Right lung (tissue), 5 donors: ENCODE data around the gene EID3. TPM values are rescaled to one million over a fixed set of nuclear protein-coding genes. Genes with fewer than 3 reads are reported as not detected.

Experiments
- DNase-seq, 2 donors: peaks; one replicate each; pipeline ENCODE4 v3.0.0-alpha.2; 2013
- polyA plus RNA-seq, 5 donors: library from polyadenylated mRNA; unstranded; fragments of 120-200 nt; gene quantifications; one replicate each; pipeline versions ENCODE4 v1.2.1 to v1.2.3, GENCODE V29; 2013; ENCODE audit warnings: inconsistent platforms in 1 of 5, low replicate concordance in 1 of 5; ENCODE audit not compliant: insufficient read length in 5 of 5, insufficient read depth in 1 of 5

EID3 gene
- polyA plus RNA-seq, 5 donors, result 6.0 to 6.7 (median 6.2) TPM

DNA sequence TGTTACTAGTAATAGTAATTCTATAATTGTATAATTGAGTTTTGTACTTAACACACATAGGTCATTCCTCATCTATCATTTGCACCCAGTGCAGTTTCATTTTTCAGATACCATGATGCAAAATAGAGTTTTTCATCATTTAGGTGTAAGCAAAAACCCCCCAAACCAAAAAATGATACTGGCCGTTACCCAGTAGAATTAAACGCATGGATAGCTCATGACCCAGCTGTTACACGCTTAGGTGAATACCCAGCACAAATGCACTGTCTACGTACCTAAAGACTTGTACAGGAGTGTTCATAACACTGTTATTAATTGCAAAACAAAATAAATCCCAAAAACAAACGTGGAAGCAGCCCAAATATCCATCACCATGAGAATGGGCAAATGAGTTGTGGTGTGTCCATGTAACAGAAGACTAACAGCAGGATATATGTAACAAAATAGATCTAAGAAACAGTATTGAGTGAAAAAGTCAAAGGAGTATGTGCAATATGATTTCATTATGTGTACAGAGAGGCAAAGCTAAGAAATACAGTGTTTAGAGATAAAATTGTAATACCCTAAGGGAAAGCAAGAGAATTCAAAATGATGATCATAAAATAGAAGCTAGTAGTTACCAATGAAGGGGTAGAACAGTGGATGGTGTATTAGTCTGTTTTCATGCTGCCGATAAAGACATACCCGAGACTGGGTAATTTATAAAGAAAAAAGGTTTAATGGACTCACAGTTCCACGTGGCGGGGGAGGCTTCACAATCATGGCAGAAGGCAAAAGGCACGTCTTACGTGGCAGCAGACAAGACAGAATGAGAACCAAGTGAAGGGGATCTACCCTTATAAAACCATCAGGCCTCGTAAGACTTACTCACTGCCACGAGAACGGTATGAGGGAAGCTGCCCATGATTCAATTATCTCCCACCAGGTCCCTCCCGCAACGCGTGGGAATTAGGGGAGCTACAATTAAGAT, 49.8 kb downstream of the EID3 start:
- no peak for DNase-seq

DNA sequence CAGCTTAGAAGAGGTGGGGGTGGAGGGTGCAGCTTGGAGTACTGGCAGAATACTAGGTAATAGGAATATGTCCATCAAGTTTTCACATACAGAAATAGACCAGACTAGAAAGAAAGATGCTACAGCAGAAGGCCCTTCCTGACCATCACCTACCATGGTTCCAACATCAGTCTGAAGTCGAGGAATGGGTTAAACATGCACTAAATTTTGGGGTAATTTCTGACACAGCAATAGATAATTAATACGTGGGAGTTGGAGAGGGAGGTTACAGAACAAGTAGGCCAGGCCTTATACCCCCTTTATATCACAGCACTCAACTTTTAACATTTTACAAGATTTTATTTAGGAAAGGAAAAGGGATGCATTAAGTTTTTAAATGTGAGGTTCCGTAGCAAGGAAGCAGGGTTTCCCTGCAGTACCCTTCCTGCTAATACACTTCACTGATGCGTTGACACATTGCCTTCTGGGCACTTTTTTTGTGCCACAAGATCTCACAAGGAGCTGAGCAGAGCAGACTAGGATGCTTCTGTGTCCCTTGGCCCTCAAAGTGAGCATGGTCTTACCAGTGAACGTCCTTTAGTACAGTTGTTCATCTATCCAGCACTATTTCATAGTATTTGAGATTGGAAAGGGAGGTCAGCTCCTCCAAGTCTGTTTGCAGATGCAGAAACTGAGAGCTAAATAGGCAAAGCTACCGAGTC, 50.8 kb downstream of the EID3 start:
- no peak for DNase-seq

Other genes starting within 250 kb of the EID3 start
- 10 to 100 TPM; 17.1 to 29.2 (median 23.0) TPM for gene HCFC2, start 239.2 kb upstream of the EID3 start, polyA plus RNA-seq
- gene NFYB, start 165.5 kb upstream of the EID3 start, polyA plus RNA-seq, result 100 to 1,000 TPM in 2 of 5 donors, 10 to 100 TPM in 3; 60.8 to 111 (median 90.8) TPM
- 10 to 100 TPM; 51.0 to 77.5 (median 58.8) TPM for gene TXNRD1, start 88.0 kb upstream of the EID3 start, polyA plus RNA-seq
- 10 to 100 TPM in 4 of 5 donors, 1 to 10 TPM in 1; 8.6 to 17.1 (median 14.4) TPM for gene CHST11, start 153.2 kb downstream of the EID3 start, polyA plus RNA-seq